ENCODE measurements around the gene RSL1D1. TPM values are rescaled to one million over a fixed set of nuclear protein-coding genes. Genes with fewer than 3 reads are reported as not detected.

Gene RSL1D1
- total and polyA plus RNA-seq, 2 of the 8 experiments (the other 6 are each of a cell fraction or from before 2014, with no cell fraction given): 41.3 to 292 TPM

- TF ChIP-seq MAFK (IDR thresholded peaks at IDR 0.05; ENCODE audit: low read depth, low read length) (no peak), MAX (IDR thresholded peaks at IDR 0.05) (no peak), POU5F1 (IDR thresholded peaks at IDR 0.05; ENCODE audit: low read depth, low read length) (no peak), RXRA (IDR thresholded peaks at IDR 0.05; ENCODE audit: insufficient read depth, low read depth, low read length) (no peak), TAF1 (IDR thresholded peaks at IDR 0.05; ENCODE audit: low read depth, low read length) (no peak), CREB1 (IDR thresholded peaks at IDR 0.05) (no peak), POLR2AphosphoS5 (IDR thresholded peaks at IDR 0.05; ENCODE audit: low read depth, low read length) (no peak), FOSL1 (IDR thresholded peaks at IDR 0.05; ENCODE audit: insufficient read depth, low read depth, low read length) (no peak), USF2 (IDR thresholded peaks at IDR 0.05; ENCODE audit: low read length) (no peak)
- TF ChIP-seq, protein P1, sequence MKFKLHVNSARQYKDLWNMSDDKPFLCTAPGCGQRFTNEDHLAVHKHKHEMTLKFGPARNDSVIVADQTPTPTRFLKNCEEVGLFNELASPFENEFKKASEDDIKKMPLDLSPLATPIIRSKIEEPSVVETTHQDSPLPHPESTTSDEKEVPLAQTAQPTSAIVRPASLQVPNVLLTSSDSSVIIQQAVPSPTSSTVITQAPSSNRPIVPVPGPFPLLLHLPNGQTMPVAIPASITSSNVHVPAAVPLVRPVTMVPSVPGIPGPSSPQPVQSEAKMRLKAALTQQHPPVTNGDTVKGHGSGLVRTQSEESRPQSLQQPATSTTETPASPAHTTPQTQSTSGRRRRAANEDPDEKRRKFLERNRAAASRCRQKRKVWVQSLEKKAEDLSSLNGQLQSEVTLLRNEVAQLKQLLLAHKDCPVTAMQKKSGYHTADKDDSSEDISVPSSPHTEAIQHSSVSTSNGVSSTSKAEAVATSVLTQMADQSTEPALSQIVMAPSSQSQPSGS (IDR thresholded peaks at IDR 0.05; ENCODE audit: low read length): no peak
- H3K36me3 ChIP-seq (ENCODE audit: control insufficient read depth in 2 of 4, insufficient read depth in 4 of 4, low read length in 3 of 4): peaks cover 19 to 31% (median 26%) of the 10 kb centered on the region in 4 experiments
- no peaks in the 10 kb centered on the region for H3K27me3 ChIP-seq (replicated peaks in 1 of 4; ENCODE audit: control insufficient read depth in 3 of 4, extremely low read depth in 1 of 4, insufficient read depth in 3 of 4, low read length in 3 of 4)
- no peaks in the 10 kb centered on the region for H3K79me1 ChIP-seq (ENCODE audit: low read depth, low read length)
- no peak for FAIRE-seq
- no peak overlapping the region for H3K4me3 ChIP-seq (ENCODE audit: extremely low read depth in 1 of 4, insufficient read depth in 2 of 4, low read depth in 3 of 4, low read length in 4 of 4)
- H3K79me2 ChIP-seq (ENCODE audit: control insufficient read depth in 1 of 2, insufficient read depth in 2 of 2, low read length in 2 of 2): no peaks in the 10 kb centered on the region
- no peak for DNase-seq (ENCODE audit: low read depth in 1 of 2, low spot score in 2 of 2)
- H3K14ac ChIP-seq (ENCODE audit: insufficient read length): no peak overlapping the region
- H4K20me1 ChIP-seq (replicated peaks in 1 of 2; ENCODE audit: control insufficient read depth in 1 of 2, insufficient read depth in 2 of 2, low read length in 2 of 2): peaks cover 3 to 5% of the 10 kb centered on the region in 2 experiments
- no peak overlapping the region for H4K91ac ChIP-seq (replicated peaks; ENCODE audit: insufficient read length, low read length)
- no peak overlapping the region for H3K4me2 ChIP-seq (ENCODE audit: insufficient read depth in 1 of 2, low read depth in 2 of 2, low read length in 2 of 2)
- no peak overlapping the region for H4K5ac ChIP-seq (ENCODE audit: insufficient read length, low read depth, low read length)
- H4K8ac ChIP-seq (ENCODE audit: extremely low read depth, insufficient read depth, low read length): no peak overlapping the region
- no peak overlapping the region for H3K4ac ChIP-seq (replicated peaks; ENCODE audit: insufficient read length, low read depth, low read length)
- no peak overlapping the region for H3K27ac ChIP-seq (ENCODE audit: low read depth, low read length)
- no peak overlapping the region for H3K23ac ChIP-seq (ENCODE audit: insufficient read length)
- H2BK12ac ChIP-seq (ENCODE audit: low read depth, low read length): no peak overlapping the region
- ChIA-PET CTCF (ENCODE audit: partially characterized antibody) (interaction anchor here (0.6 kb wide), 1 partner anchor 808 kb away, joined by 3 read pairs; no protein-coding TSS in a partner anchor), POLR2A (ENCODE audit: partially characterized antibody) (interaction anchor here (0.6 to 5.6 kb wide), 4 partner anchors 12 to 452 kb away, joined by 3 to 59 read pairs (median 16); partner anchors contain the start of gene RSL1D1)
- H3K18ac ChIP-seq (ENCODE audit: extremely low read depth, low read length): no peak overlapping the region
- H3K23me2 ChIP-seq (ENCODE audit: low read depth, low read length): no peaks in the 10 kb centered on the region
- 84% methylated on average over 6 of the region's 6 CpGs; no CpG with 5 or more reads in 1 of the 2 experiments for WGBS, 2 experiments (ENCODE audit: extremely low coverage in 1 of 2, insufficient coverage in 1 of 2, insufficient read length in 1 of 2, insufficient replicate concordance in 2 of 2, low coverage in 1 of 2, low lambda C conversion rate in 2 of 2, missing lambda C conversion rate in 1 of 2)
- H2BK20ac ChIP-seq (ENCODE audit: low read length): no peak overlapping the region
- no peak overlapping the region for H2BK15ac ChIP-seq (ENCODE audit: low read length)
- no peaks in the 10 kb centered on the region for H3K9me3 ChIP-seq (ENCODE audit: insufficient read depth in 2 of 2, low read depth in 1 of 2, low read length in 1 of 2)
- H2BK120ac ChIP-seq (replicated peaks; ENCODE audit: low read depth, low read length): no peak overlapping the region
- no peak overlapping the region for H2BK5ac ChIP-seq (ENCODE audit: low read depth, low read length)
- no peak overlapping the region for H3K56ac ChIP-seq (replicated peaks; ENCODE audit: insufficient read length, low read depth, low read length)
- H2AFZ ChIP-seq (ENCODE audit: low read length): no peak overlapping the region
- peaks cover 0 to 5% (median 0%) of the 10 kb centered on the region in 4 experiments; a peak in 1 of 7 replicates for H3K4me1 ChIP-seq (replicated peaks in 1 of 4; ENCODE audit: control insufficient read depth in 3 of 4, insufficient read depth in 4 of 4, low read length in 3 of 4)
- H3K9ac ChIP-seq (replicated peaks in 1 of 4; ENCODE audit: extremely low read depth in 1 of 4, low read depth in 3 of 4, low read length in 3 of 4): no peak overlapping the region
- no peak overlapping the region for H2AK5ac ChIP-seq (ENCODE audit: low read depth, low read length)
Measured at GRCh38 chr16:11833951-11834695, 17.2 kb downstream of the RSL1D1 start.

Data from H1 (cell line).